Inferior parietal cortex (tissue), 1 donor: Measurements from ENCODE around the gene BRMS1.
A peak's percentile ranks its signal among the peaks of the same experiment; 100 is the strongest.

Experiments used
- DNase-seq: peaks from one replicate; pipeline ENCODE4 v3.0.0-alpha.2; 2016; ENCODE audit errors: extremely low spot score

The BRMS1 gene

DNA sequence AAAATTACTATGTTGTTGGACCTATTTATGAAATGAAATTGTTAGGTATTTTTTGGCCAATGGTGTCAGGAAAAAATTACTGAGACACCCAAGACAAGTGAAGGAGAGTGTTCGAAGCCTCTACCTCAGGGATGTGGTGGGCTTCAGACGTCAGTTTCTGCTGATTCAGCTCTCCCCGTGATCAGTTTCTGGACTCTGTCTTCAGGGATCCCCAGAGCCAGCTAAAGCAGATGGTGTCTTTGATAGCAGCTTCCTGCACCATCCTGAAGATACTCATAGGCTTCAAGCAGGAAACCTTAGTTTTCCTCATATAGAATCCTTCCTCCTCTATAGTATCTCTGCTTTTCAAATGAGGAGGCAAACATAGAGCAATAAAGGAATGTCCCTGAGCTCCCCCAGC lies 35.4 kb downstream of the BRMS1 start:
- no peak for DNase-seq

DNA sequence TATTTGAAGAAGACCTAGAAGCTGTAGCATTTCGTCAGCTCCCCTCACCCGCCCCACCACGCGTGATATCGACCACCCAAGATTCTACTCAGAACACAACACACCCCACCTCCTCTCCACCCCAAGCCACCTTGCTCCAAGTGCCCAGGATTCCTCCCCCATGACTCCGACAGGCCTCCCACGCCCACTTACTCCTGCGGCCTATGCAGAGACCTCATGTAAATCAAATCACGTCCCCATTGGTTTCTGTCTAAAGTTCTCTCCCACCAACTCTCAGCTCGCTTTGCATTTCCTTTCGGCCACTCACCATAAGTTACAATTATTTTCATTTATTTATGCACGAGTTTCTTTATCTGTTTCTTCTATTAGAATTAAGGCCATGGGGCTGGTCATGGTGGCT lies 42.2 kb downstream of the BRMS1 start:
- no peak for DNase-seq

DNA sequence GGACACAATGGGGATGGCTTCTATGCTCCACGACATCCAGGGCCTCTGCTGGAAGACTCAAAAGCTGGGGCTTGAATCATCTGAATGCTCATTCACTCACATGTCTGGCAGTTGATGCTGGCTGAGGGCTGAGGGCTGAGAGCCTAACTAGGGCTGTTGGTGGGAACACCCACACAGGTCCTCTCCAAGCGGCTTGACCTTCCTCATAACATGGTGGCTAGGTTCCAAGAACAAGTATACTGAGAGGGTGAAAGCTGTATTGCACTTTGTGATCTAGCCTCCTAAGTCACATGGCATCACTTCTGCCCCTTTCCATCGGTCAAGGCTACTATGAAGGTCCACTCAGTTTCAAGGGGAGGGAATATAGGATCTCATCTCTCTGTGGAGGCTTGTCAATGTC lies 45.7 kb downstream of the BRMS1 start:
- no peak for DNase-seq

DNA sequence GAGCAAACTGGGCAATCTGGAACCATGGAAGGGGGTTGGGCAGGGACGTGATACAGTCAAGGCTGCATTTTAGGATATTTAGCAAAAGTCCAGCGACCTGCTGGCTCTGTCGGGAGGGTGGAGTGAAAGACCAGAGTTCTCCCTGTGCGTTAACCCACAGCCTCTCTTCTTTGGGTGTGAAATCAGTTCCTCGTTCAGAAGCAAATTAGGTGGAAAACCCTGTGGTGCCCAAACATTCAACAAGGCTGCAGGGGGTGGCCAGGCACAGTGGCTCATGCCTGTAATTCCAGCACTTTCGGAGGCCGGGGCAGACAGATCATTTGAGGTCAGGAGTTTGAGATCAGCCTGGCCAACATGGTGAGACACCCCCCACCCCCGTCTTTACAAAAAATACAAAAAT lies 47.3 kb downstream of the BRMS1 start:
- no peak for DNase-seq

DNA sequence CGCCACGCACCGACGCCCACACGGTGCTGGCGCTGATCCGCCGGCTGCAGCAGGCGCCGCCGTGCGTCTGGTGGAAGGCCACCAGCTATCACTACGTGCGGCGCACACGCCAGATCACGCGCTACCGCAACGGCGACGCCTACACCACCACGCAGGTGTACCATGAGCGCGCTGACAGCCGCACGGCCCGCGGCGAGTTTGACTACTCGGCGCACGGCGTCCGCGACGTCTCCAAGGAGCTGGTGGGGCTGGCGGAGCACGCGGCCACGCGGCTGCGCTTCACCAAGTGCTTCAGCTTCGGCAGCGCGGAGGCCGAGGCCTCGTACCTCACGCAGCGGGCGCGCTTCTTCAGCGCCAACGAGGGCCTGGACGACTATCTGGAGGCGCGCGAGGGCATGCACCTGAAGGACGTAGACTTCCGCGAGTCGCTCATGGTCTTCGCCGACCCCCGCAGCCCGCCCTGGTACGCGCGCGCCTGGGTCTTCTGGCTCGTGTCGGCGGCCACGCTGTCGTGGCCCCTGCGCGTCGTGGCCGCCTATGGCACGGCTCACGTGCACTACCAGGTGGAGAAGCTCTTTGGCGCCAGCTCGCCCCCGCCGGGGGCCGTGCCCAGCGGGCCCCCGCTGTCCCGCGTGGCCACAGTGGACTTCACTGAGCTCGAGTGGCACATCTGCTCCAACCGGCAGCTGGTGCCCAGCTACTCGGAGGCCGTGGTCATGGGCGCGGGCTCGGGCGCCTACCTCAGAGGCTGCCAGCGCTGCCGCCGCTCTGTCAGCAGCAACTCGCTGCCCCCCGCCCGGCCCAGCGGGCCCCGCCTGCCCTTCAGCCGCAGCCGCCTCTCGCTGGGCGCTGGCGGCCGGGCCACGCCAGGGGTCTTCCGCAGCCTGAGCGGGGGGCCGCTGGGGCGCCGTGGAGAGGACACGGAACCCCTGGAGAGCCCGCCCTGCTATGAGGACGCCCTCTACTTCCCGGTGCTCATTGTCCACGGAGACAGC lies 50.0 kb downstream of the BRMS1 start:
- no peak for DNase-seq

DNA sequence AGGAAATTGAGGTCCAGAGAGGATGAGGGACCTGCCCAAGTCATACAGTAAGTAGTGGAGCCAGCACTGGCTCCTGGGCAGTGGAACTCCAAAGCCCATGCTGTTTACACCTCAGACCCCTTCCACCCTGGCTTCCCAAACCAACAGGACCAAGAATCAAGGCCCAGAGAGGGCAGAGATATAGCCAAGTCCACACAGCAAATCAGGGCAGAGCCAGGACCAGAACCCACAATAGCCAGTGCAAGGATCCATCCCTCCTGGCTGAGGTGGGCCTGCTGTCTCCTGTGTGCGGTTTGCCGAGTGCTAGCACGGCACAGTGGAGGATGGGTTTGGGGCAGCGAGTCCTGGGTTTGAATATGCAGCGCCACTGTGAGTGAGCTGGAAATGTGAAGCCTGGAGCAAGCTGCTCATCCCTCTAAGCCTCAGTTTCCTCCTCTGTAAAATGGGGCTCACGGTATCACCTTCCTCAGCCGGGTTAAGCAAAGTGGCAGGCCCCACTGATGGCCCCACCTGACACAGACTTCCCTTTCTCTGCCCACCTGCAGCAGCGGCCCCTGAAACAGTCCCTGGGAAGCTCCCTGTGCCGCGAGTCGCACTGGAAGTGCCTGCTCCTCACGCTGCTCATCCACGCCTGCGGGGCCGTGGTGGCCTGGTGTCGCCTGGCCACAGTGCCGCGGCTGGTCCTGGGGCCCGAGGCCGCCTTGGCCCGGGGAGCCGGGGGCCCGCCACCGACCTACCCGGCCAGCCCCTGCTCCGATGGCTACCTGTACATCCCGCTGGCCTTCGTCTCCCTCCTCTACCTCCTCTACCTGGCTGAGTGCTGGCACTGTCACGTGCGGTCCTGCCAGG lies 50.9 kb downstream of the BRMS1 start:
- no peak for DNase-seq

DNA sequence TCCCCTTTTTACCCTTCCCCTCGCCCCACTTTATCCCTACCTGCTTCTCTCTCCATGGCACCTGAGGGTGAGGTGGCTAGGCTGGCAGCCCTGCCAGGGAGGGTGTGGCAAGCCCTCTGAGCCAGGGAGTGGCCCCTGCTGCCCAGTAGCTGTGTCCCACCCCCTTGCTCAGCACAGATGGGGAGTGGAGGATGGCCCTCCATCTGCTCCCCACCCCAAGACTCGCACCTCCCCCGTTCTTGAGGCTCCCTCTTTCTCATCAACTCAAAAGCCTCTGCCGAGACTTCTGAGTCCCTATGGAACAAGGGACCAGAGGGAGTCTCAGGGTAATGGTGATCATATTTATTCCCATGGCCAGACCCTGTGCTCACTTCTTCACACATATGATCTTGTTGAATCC lies 51.6 kb downstream of the BRMS1 start:
- no peak for DNase-seq

DNA sequence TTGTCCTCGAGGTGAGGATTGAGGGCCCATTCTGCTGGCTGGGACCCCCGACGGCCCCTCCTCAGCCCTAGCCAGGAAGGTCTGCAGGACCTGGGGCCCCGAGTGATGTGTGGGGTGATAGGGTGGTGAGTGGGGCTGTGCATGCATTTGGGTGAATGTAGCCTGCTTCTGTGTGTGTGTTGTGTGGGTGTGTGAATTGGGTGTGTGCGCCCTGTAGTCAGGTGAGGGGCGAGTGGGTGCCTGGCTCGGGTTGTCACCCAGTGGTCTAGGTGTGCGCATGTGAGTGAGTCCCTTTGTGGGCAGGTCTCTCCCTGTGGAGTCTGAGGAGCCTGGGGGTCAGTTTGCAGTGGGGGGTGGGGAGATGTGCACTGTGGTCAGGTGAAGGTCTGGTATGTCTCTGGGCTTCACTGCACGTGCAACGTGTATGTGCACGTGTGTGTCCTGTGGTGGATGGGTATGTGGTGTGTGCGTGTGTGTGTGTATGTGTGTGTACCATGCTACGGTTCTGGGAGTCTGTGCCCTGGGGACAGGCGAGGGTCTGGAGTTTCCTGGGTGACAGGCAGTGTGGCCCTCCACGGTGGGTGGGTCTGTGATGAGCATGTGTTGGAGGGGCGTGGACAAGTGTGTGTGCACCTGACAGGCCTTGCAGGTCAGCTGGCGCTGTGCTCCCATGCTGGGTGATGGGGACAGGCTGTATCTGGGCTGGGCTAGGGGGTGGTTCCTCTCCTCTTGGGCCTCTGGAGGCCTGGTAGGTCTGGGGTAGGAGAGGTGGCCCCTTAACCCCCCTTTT lies 52.2 kb downstream of the BRMS1 start:
- DNase-seq = no peak

DNA sequence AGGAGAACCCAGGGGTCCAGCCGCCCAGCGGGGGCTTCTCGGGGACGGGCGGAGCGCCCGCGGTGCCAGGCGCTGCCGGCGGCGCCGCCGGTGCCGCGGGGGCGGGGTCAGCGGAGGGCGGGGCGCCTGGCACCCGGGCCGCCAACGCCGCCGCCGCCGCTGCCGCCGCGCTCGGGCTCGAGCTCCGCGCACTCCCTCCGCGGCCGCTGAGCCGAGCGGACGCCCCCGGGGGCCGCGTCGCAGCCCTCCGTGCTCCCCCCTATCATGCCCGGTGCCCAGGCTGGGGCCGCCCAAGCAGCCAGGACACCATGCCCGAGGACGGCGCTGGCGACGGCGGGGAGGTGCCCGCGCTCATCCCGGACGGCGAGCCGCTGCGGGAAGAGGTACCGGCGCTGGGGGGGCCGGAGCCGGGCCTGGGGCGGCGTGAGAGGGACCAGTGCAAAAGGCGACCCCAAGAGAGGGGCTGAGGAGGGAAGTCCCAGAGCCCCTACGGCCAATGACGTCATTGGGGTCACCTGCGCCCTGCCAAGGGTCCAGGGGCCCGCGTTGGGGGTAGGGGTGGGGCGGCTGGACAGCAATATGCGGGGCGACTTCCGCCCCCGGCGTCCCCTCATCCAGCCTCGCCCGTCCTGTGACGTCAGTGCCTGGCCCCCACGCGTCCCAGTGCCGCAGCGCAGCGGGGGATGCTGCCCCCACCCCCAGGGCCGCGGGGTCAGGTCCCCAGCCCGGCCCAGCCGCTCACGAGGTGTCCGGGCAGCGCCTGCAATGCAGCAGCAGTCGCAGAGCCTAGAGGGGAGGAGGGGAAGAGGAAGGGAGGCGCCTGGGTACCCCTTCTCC lies 53.0 kb downstream of the BRMS1 start, which contains the start of gene TMEM151A:
Gene TMEM151A, plus strand, starts transcription at position 189 of the 837 bp plus-strand sequence. Its CDS starts 120 bp downstream, at position 309.
- DNase-seq = no peak

DNA sequence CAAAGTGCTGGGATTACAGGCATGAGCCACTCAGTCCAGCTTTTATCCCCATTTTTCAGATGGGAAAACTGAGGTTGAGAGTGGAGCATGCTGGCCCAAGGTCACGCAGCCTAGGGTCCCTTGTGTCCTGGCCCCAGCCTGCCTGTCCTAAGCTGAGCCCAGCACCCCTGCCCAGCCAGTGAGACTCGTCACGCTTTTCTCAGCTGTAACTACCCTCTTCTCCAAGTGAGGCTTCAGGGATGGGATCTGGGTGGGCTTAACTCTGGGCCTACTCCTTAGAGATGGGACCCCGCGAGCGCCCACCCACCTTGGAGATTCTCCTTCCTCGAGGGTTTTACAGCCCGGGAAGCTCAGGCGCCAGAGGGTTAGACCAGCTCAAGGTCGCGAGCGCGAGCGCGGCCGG lies 53.6 kb downstream of the BRMS1 start:
- DNase-seq = no peak

DNA sequence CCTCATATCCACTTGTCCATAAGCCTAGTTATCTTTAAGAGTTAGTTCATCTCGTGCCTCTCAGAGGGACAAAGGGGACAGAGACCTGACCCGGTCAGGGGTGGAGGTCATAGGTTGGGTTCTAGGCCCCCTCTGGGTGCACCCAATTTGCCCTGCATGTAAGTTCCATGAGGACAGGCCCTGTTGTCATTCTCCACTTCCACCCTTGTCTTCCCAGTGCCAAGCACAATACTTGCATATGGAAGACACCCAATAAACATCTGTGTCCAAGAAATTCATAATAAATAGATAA lies 54.6 kb downstream of the BRMS1 start:
- DNase-seq = no peak

DNA sequence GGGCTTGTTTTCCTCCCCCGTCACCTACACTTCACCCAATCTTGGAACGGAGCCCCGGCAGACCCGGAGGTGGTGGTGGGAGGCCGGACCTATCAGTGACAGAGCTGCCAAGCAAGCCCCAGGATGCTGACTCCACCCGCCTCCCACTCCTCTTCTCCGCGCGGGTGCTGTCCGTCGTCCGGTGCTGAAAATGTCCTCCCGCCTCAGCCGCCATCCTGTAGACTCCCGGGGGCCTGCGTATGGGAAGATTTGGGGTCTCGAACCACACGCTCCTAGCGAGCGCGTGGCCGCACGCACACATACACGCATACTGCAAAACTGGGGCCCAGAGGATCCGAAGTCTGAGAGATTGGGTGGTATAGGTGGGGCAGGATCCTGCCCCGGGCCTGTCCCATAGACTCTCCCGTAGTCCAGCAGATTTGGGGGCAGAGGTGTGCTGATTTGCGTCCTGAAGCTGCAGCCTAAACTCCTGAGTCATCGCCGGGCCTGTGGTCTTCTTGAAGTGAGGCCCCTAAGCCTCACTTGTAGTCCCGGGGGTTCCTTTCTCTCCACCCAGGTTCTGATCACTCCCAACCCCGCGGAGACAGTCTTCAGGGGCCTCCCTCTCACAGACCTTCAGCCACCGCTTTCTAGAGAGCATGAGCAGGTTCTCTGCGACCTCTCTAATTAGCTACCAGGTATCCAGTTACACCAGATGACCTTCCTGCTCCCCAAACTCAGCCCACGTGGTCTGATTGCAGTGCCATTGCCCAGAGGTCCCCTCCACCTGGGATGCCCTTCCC lies 55.2 kb downstream of the BRMS1 start:
- DNase-seq = no peak

DNA sequence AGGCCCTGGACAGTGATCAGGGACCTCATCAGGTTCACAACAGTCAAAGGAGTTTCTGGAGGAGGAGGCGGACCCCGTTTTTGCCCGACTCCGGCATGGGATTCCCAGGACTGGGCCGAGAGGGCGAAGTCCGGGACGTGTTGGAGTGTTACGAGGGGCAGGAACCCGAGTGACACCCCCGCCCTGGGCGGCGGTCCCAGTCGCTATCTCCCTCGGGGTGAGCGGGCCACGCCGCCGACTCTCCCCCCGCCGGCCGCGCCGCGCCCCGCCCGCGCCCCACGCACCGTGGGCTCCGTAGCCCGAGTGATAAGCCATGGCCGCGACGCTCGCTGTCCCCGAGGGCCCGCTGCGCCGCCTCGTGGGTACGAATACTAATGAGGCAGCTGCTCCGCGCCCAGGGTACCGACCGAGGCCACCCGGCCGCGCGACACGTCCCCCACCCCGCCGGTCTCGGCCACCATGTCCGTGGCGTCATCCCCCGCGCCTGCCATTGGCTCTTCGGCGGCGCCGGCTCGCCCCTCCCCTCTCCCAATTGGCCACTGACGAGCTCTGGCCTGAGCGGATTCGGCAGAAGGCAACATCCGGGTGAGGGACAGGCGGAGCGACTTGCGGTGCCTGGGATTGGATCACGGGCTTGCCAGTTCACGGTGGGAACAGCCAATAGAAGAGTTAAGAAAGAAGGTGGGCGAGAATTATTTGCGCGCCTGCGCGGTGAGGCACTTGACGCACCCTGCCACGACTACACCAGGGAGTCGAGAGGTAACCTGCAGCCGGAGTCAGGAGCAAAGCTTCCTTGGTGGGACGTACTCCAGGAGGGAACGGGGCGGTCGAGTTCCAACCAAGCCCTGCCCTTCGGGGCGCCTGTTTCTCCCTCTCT lies 56.0 kb downstream of the BRMS1 start, which contains the start of gene YIF1A:
Gene YIF1A, minus strand, starts transcription at position 473 of the 877 bp plus-strand sequence. Its CDS starts 158 bp downstream, at position 315.
- DNase-seq = peak; percentile 99

DNA sequence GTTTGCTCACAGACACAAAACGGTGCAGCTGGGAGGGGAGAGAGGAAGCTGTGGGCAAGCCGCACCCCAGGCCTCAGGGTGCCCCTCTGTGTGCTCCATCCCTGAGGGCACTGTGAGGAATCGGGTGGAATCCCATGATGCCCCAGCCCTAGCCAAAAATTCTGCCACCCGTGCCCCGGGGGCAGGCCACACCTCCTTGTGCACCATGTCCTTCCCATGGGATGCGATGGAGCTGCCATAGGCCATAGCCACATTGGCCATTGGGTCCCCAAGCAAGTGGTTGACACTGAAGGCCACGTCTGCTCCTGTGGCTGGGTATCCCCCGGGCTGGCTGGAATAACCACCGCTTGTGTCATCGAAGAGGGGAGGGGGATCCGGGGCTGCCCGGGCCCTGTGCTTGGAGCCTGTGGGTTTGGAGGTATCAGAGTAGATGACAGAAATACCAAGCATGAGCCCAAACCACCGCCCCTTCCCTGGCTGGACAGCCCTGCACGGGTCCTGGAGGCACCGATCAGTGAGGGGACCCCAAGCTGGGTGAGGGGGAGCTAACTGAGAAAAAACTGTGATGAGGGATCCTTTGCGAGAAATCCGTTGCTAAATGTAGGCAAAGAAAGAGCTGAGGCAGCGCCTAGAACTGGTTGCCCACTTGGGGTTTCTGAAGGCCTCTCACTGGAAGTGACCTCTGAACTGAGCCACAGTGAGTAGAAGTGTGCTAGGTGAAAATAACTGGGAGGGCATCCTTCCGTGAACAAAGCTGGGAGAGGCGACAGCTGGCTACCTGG lies 56.8 kb downstream of the BRMS1 start:
- DNase-seq = no peak
